GM23248 (cell line): ENCODE data around the gene CDC42EP4. TPM values are rescaled to one million over a fixed set of nuclear protein-coding genes. Genes with fewer than 3 reads are reported as not detected.
A peak's percentile ranks its signal among the peaks of the same experiment; 100 is the strongest.

Experiments used
- DNase-seq: peaks from one replicate; pipeline ENCODE4 v3.0.0-alpha.2; 2015
- H2AFZ ChIP-seq: fragments of 200-600 bp; sonication (generic); 2 replicates; pipeline ENCODE4 v1.6.1; 2016; ENCODE audit warnings: antibody characterized with exemption
- H3F3A ChIP-seq: fragments of 200-600 bp; sonication (generic); 2 replicates; pipeline ENCODE4 v1.6.1; 2016; ENCODE audit warnings: mild to moderate bottlenecking, antibody characterized with exemption, mixed run types; ENCODE audit not compliant: insufficient read depth
- H3K27ac ChIP-seq: fragments of 200-600 bp; sonication (generic); 2 replicates; pipeline ENCODE4 v1.5.1; 2016; ENCODE audit warnings: mild to moderate bottlenecking
- H3K27me3 ChIP-seq: fragments of 200-600 bp; sonication (generic); replicated peaks from 2 replicates; pipeline ENCODE4 v1.6.1; 2016; ENCODE audit warnings: mild to moderate bottlenecking; ENCODE audit not compliant: insufficient read depth
- H3K36me3 ChIP-seq: fragments of 200-600 bp; sonication (generic); 2 replicates; pipeline ENCODE4 v1.6.1; 2016; ENCODE audit warnings: low read depth, mild to moderate bottlenecking
- H3K4me1 ChIP-seq: fragments of 200-600 bp; sonication (generic); 2 replicates; pipeline ENCODE4 v1.6.1; 2016; ENCODE audit warnings: mild to moderate bottlenecking; ENCODE audit not compliant: insufficient read depth
- H3K4me2 ChIP-seq: fragments of 200-600 bp; sonication (generic); one replicate; pipeline ENCODE4 v1.6.1; 2016; ENCODE audit warnings: mild to moderate bottlenecking; ENCODE audit not compliant: unreplicated experiment
- H3K4me3 ChIP-seq: fragments of 200-600 bp; sonication (generic); 2 replicates; pipeline ENCODE4 v1.5.1; 2016; ENCODE audit warnings: mild to moderate bottlenecking
- H3K79me2 ChIP-seq: fragments of 200-600 bp; sonication (generic); 2 replicates; pipeline ENCODE4 v1.6.1; 2016; ENCODE audit warnings: mild to moderate bottlenecking; ENCODE audit not compliant: insufficient read depth
- H3K9ac ChIP-seq: fragments of 200-600 bp; sonication (generic); 2 replicates; pipeline ENCODE4 v1.6.1; 2016; ENCODE audit warnings: mild to moderate bottlenecking
- H3K9me2 ChIP-seq: fragments of 200-600 bp; sonication (generic); 2 replicates; pipeline ENCODE4 v1.6.1; 2016; ENCODE audit warnings: mixed run types, mild to moderate bottlenecking, moderate library complexity; ENCODE audit not compliant: insufficient read depth
- H3K9me3 ChIP-seq: fragments of 200-600 bp; sonication (generic); one replicate; pipeline ENCODE4 v1.6.1; 2017; ENCODE audit warnings: low read depth
- H4K20me1 ChIP-seq: fragments of 200-600 bp; sonication (generic); 2 replicates; pipeline ENCODE4 v1.6.0; 2016; ENCODE audit not compliant: insufficient read depth
- EZH2 ChIP-seq: fragments of 200-600 bp; sonication (generic); IDR thresholded peaks from 2 replicates; pipeline ENCODE4 v1.6.1; 2018; ENCODE audit warnings: antibody characterized with exemption, mild to moderate bottlenecking; ENCODE audit not compliant: insufficient read depth, poor library complexity, severe bottlenecking
- EZH2phosphoT487 ChIP-seq: fragments of 200-600 bp; sonication (generic); IDR thresholded peaks from 2 replicates; pipeline ENCODE4 v1.6.1; 2018; ENCODE audit warnings: antibody characterized with exemption, moderate library complexity, mild to moderate bottlenecking, low read depth; ENCODE audit not compliant: insufficient read depth
- WGBS, 2 experiments: methylation state at CpG; one replicate each; pipeline ENCODE4 v1.1.6; 2015 to 2017; ENCODE audit warnings: low lambda C conversion rate in 2 of 2, low coverage in 1 of 2; ENCODE audit errors: missing lambda C conversion rate in 2 of 2; 5-methylcytosine and 5-hydroxymethylcytosine counted together
- in situ Hi-C: fragments of 300-500 bp; cut with MboI; formaldehyde crosslinking; loops from 2 replicates; pipeline ENCODE4 v1.15.0; 2020
- polyA plus RNA-seq: library from polyadenylated mRNA; unstranded; fragments of >200 nt; fragmentation: Nextera tagmentation; extraction: Ambion mirVana; gene quantifications from 2 replicates; pipeline ENCODE4 v1.2.1, GENCODE V29; 2016
- total RNA-seq: library from RNA; depleted of rRNA; stranded (reverse); fragments of >200 nt; shearing (Covaris generic); gene quantifications from 2 replicates; pipeline ENCODE4 v1.2.3, GENCODE V29; 2014

Gene CDC42EP4
- total and polyA plus RNA-seq, 2 experiments from 2014 or later = 31.2 to 34.6 TPM

DNA sequence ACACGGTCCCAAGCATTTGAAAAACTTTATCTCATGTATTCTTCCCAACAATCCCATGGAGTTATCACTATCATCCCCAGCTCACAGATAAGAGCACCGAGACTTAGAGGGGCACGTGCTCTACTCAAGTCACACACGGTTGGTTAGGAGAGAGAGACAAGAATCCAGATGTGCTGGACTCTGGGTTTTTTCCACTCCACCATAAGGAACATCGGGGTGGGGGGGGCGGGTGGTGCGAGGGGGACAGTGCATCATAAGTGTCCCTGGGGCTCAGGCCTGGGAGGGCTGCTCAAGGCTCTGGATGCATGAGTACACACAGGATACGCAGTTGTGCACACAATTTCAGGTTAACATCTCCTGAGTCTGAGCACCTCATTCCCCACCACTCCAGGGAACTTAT, 7.4 kb downstream of the CDC42EP4 start:
- Histone ChIP-seq H3K9me3 (no peaks in the 10 kb centered on the region), H2AFZ (no peak overlapping the region), H3K4me2 (peak overlapping the region; percentile 95), H4K20me1 (no peaks in the 10 kb centered on the region), H3K9ac (peak overlapping the region; percentile 88), H3K4me3 (peak overlapping the region; percentile 74), H3K9me2 (no peaks in the 10 kb centered on the region), H3K79me2 (peaks cover 82% of the 10 kb centered on the region), H3F3A (peaks cover 38% of the 10 kb centered on the region), H3K4me1 (peaks cover 73% of the 10 kb centered on the region), H3K27me3 (no peaks in the 10 kb centered on the region), H3K27ac (peak overlapping the region; percentile 96), H3K36me3 (no peaks in the 10 kb centered on the region)
- 28 to 40% methylated on average over 5 to 8 of the region's 8 CpGs for WGBS, 2 experiments
- TF ChIP-seq EZH2phosphoT487 (no peak), EZH2 (no peak)
- DNase-seq = peak; percentile 46
- in situ Hi-C loops = no loop called here

DNA sequence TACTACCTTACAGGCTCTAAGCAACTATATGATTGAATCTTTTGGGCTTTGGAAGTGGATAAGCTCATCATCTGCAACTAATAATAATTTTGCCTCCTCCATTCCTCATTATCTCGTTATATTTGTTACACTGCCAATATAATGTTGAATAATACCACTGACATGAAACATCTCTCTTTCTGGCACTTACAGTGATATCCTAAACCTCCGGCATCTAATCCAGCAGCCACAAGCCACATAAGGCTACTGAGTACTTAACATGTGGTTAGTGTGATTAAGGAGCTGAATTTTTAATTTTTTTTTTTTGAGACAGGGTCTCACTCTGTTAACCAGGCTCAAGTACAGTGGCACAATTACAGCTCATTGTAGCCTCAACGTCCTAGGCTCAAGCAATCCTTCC, 9.6 kb downstream of the CDC42EP4 start:
- TF ChIP-seq EZH2 = no peak
- peak; percentile 96 for TF ChIP-seq EZH2phosphoT487
- in situ Hi-C loops = no loop called here
- Histone ChIP-seq H3K9me2 (no peaks in the 10 kb centered on the region), H3F3A (peaks cover 38% of the 10 kb centered on the region), H3K27ac (no peak overlapping the region), H3K9ac (no peak overlapping the region), H2AFZ (no peak overlapping the region), H4K20me1 (peaks cover 5% of the 10 kb centered on the region; the same call in 1 of the 2 replicates), H3K4me2 (peak overlapping the region; percentile 23), H3K36me3 (no peaks in the 10 kb centered on the region), H3K4me3 (no peak overlapping the region), H3K79me2 (peaks cover 82% of the 10 kb centered on the region), H3K9me3 (no peaks in the 10 kb centered on the region), H3K27me3 (no peaks in the 10 kb centered on the region), H3K4me1 (peaks cover 56% of the 10 kb centered on the region)
- 19 to 21% methylated on average over 3 of the region's 3 CpGs for WGBS, 2 experiments
- peak; percentile 72 for DNase-seq

DNA sequence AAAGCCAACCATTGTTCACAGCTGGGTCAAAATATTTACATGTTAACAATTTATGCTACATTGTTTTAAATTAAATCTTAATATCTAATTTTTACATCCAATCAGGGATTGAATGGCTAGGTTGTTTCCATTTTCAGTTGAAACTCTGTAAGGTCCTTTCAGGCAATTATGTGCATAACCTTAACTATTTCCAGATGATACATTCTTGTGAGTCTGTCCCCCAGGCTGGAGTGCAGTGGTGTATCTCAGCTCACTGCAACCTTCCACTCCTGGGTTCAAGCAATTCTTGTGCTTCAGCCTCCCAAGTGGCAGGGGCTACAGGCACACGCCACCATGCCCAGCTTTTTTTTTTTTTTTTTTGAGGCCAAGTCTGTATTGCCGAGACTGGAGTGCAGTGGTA, 10.4 kb downstream of the CDC42EP4 start:
- peaks cover 5% of the 10 kb centered on the region; the same call in 1 of the 2 replicates for H4K20me1 ChIP-seq
- no peaks in the 10 kb centered on the region for H3K27me3 ChIP-seq
- H3K4me3 ChIP-seq = no peak overlapping the region
- no peak overlapping the region for H3K27ac ChIP-seq
- 56 to 61% methylated on average over 2 of the region's 2 CpGs for WGBS, 2 experiments
- TF ChIP-seq EZH2 = no peak
- no peak for TF ChIP-seq EZH2phosphoT487
- H3K9me3 ChIP-seq = no peaks in the 10 kb centered on the region
- H3K9me2 ChIP-seq = no peaks in the 10 kb centered on the region
- H2AFZ ChIP-seq = no peak overlapping the region
- peaks cover 48% of the 10 kb centered on the region for H3K4me1 ChIP-seq
- no peak overlapping the region for H3K4me2 ChIP-seq
- H3K79me2 ChIP-seq = peaks cover 81% of the 10 kb centered on the region
- peak; percentile 52 for DNase-seq
- H3K9ac ChIP-seq = no peak overlapping the region
- in situ Hi-C loops = no loop called here
- H3F3A ChIP-seq = peaks cover 31% of the 10 kb centered on the region
- no peaks in the 10 kb centered on the region for H3K36me3 ChIP-seq

DNA sequence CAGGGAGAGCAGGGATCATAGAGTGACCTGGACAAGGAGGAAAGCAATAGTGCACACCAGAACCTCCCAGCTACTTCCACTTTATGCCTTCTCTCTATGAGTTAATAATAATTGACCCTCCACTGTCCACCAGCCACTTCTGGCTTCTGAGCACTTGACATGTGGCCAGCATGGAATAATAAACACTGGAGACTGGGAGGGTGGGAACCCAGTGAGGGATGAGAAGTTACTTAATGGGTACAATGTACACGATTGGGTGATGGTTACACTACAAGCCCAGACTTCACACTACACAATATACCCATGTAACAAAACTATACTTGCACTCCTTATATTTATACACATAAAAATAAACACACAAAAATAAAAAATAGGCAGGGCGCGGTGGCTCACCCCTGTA, 11.4 kb downstream of the CDC42EP4 start:
- Histone ChIP-seq H3K36me3 (no peaks in the 10 kb centered on the region), H3K9ac (no peak overlapping the region), H3K79me2 (peaks cover 81% of the 10 kb centered on the region), H3K27me3 (no peaks in the 10 kb centered on the region), H3K27ac (no peak overlapping the region), H3K4me3 (no peak overlapping the region), H2AFZ (no peak overlapping the region), H3K4me2 (no peak overlapping the region), H3K4me1 (peaks cover 38% of the 10 kb centered on the region), H3F3A (peaks cover 21% of the 10 kb centered on the region), H3K9me3 (no peaks in the 10 kb centered on the region), H3K9me2 (no peaks in the 10 kb centered on the region), H4K20me1 (peaks cover 5% of the 10 kb centered on the region; the same call in 1 of the 2 replicates)
- no peak for TF ChIP-seq EZH2phosphoT487
- no peak for TF ChIP-seq EZH2
- DNase-seq = no peak
- in situ Hi-C loops = no loop called here
- 72 to 75% methylated on average over 3 of the region's 3 CpGs for WGBS, 2 experiments
